Stimulated activated memory B cell treated with anti-CD40 and anti-IgM and Interleukin-4, amounts not matched to agents 10 μg/mL and 1 μg/mL and 100 μg/mL, for 72 hours (primary cell): Measurements from ENCODE around the gene TFE3.

ENCODE experiments used
- ATAC-seq: fragments of 150-1000 bp; cut with Tn5 transposase; 2 replicates; pipeline ENCODE4 v1.10.0; 2021
- H3K27ac Mint-ChIP-seq: one replicate; pipeline ENCODE4 v1.8.0; 2022; ENCODE audit warnings: mild to moderate bottlenecking, mixed read lengths
- H3K27me3 Mint-ChIP-seq: one replicate; pipeline ENCODE4 v1.8.0; 2022; ENCODE audit warnings: mixed read lengths
- H3K36me3 Mint-ChIP-seq: one replicate; pipeline ENCODE4 v1.8.0; 2022; ENCODE audit warnings: mixed read lengths
- H3K4me1 Mint-ChIP-seq: one replicate; pipeline ENCODE4 v1.8.0; 2022; ENCODE audit warnings: mixed read lengths
- H3K4me3 Mint-ChIP-seq: one replicate; pipeline ENCODE4 v1.8.0; 2022; ENCODE audit warnings: mild to moderate bottlenecking, moderate library complexity, mixed read lengths
- H3K9me3 Mint-ChIP-seq: one replicate; pipeline ENCODE4 v1.8.0; 2022; ENCODE audit warnings: mixed read lengths

Gene TFE3

DNA sequence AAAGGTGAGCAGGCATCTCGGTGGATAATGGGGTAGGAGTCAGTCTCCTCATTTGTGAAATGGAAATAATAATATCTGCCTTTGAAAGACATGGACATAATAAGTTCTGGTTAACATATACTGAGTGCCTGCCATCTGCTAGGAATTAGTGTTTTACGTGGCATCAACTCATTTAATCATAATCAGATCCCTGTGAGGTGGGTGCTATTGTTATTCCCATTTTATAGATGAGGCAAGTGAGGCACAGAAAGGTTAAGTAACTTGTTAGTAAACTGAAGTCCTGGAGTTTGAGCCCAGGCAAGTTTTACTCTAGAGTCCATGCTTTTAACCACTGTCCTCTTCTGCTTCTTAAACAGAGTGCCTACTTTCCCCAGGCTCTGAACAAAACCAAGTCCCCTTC lies 23.1 kb upstream of the TFE3 start:
- Mint-ChIP-seq H3K27me3 (no peaks in the 10 kb centered on the region), H3K4me3 (no peak overlapping the region), H3K4me1 (no peaks in the 10 kb centered on the region), H3K9me3 (no peaks in the 10 kb centered on the region), H3K27ac (no peak overlapping the region), H3K36me3 (peaks cover 11% of the 10 kb centered on the region)
- ATAC-seq = no peak

DNA sequence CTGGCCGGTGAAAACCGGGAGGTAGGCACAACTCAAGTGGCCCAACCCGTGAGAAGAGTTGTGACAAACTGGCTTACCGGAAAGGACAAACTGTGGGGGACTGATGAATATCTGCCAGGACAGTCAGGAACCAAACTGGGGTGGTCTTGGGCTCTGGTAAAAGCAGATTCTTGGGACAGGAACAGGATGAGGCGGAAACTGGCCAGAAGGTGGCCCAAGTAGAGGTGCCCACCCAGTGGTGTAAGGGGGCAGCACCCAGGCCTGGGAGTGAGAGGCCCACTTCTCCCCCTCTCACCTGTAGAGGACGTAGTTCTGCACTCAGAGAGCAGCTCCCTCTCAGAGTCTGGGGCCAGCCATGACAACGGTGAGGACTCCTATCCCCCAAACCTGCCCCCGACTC lies 21.6 kb upstream of the TFE3 start:
- Mint-ChIP-seq H3K36me3 (peaks cover 10% of the 10 kb centered on the region), H3K9me3 (no peaks in the 10 kb centered on the region), H3K4me1 (no peaks in the 10 kb centered on the region), H3K4me3 (no peak overlapping the region), H3K27ac (no peak overlapping the region), H3K27me3 (no peaks in the 10 kb centered on the region)
- ATAC-seq = no peak

DNA sequence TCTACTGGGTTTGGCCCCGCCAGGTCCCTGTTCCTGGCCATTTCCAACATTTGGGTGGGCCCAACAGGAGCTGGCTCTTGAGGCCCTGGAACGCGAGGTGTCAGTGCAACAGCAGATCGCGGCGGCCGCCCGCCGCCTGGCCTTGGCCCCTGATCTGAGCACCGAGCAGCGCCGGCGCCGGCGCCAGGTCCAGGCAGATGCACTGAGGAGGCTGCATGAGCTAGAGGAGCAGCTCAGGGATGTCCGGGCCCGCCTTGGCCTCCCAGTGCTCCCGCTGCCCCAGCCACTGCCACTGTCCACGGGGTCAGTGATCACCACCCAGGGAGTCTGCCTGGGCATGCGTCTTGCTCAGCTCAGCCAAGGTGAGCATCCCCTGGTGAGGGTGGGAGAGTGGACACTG lies 21.1 kb upstream of the TFE3 start:
- H3K4me1 Mint-ChIP-seq = no peaks in the 10 kb centered on the region
- no peak overlapping the region for H3K4me3 Mint-ChIP-seq
- ATAC-seq = no peak
- no peaks in the 10 kb centered on the region for H3K9me3 Mint-ChIP-seq
- no peak overlapping the region for H3K27ac Mint-ChIP-seq
- no peaks in the 10 kb centered on the region for H3K27me3 Mint-ChIP-seq
- H3K36me3 Mint-ChIP-seq = peaks cover 10% of the 10 kb centered on the region

DNA sequence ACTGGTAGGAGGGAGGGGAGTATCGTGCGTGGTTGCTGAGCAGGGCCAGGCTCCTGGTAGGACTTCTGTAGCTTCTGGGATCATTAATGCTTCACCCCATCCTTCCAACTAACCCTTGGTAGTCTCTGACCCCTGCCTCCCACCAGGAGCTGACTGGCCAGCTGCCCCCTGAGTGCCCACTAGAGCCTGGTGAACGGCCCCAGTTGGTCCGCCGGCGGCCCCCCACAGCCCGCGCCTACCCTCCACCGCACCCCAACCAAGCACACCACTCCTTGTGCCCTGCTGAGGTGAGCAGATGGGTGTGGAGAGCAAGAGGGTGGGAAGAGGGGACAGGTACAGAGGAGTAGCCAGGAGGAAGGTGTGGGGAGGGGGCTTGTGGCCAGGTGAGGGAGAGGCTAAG lies 20.6 kb upstream of the TFE3 start:
- Mint-ChIP-seq H3K4me1 (no peaks in the 10 kb centered on the region), H3K4me3 (no peak overlapping the region), H3K9me3 (no peaks in the 10 kb centered on the region), H3K36me3 (peaks cover 10% of the 10 kb centered on the region), H3K27ac (no peak overlapping the region), H3K27me3 (no peaks in the 10 kb centered on the region)
- no peak for ATAC-seq

DNA sequence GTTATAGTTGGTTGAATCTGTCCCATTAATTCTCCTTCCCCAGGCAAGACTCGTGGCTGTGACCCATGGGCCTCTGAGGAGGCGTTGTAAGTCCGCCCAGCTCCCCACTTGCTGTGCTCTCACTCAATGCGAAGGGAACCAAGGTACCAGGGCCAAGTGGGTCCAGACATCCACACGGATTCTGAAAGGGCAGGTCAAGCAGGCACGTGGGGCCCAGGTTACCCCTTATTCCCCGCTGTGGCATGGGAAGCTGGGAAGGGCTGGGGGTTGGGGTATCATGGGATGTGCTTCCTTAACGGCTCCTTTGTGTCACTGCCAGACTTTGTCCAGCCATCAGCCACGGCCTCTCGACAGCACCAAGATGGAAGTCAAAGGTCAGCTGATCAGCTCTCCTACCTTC lies 18.8 kb upstream of the TFE3 start:
- Mint-ChIP-seq H3K9me3 (no peaks in the 10 kb centered on the region), H3K27ac (no peak overlapping the region), H3K36me3 (peaks cover 10% of the 10 kb centered on the region), H3K27me3 (no peaks in the 10 kb centered on the region), H3K4me1 (no peaks in the 10 kb centered on the region), H3K4me3 (no peak overlapping the region)
- ATAC-seq = no peak

DNA sequence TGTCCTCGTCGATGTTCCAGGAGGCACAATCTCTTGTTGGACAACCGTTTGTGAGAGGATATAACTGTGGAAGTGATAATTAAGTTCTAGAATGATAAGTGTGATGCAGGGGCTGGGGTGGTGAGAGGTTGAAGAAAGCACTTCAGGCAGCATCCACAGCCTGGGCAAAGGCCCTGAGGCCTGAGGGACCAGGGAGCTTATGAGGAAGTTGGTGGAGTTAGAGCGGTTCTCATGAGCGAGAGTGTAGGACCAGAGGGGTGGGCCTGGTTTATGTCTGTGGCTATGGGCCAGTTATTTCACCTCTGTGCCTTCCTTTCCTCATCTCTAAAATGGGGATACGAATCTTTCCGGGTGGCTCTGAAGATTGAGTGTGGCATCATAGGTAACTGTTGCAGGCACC lies 18.3 kb upstream of the TFE3 start:
- H3K27ac Mint-ChIP-seq = no peak overlapping the region
- no peaks in the 10 kb centered on the region for H3K27me3 Mint-ChIP-seq
- H3K4me3 Mint-ChIP-seq = no peak overlapping the region
- H3K36me3 Mint-ChIP-seq = peaks cover 10% of the 10 kb centered on the region
- no peaks in the 10 kb centered on the region for H3K9me3 Mint-ChIP-seq
- no peaks in the 10 kb centered on the region for H3K4me1 Mint-ChIP-seq
- ATAC-seq = no peak

DNA sequence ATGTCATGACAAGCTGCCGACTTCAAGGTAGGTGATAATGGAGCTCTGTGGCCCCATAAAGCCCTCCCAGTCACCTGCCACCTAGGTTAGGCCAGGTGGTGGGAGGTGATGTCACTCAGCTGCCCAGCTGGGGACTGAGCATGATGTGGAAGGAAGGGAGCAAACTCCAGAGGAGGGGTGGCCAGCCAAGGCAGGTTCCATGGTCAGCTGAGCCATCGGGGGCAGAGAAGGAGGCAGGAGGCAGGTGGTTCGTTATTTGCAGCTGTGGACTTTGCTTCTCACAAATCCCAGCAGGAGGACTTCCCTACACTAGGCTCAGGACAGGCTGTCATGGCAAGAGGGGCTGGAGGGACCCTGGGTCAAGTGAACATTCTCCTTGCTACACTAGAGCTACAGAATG lies 17.8 kb upstream of the TFE3 start:
- H3K9me3 Mint-ChIP-seq = no peaks in the 10 kb centered on the region
- no peak overlapping the region for H3K27ac Mint-ChIP-seq
- no peak for ATAC-seq
- H3K4me3 Mint-ChIP-seq = no peak overlapping the region
- H3K36me3 Mint-ChIP-seq = peaks cover 10% of the 10 kb centered on the region
- H3K27me3 Mint-ChIP-seq = no peaks in the 10 kb centered on the region
- no peaks in the 10 kb centered on the region for H3K4me1 Mint-ChIP-seq

DNA sequence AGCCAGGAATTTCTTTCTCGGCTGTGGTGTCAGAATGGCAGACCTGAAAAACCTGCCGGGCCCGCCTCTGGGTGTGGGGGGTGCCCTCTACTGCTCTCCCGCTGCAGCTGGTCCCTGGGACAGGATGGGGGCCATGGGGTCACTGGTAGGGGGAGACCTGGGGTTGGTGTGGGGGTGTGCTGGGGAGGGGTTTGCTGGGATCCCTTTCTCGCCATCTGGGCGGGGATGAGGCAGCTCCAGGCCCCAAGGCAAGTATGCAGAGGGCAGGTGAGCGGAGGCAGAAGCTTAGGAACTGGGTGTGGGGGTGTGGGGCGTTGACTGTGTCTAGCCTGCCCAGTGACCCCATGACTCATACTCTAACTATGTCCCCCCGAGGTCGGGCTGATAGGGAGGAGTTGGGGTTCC lies 16.5 kb upstream of the TFE3 start:
- Mint-ChIP-seq H3K27me3 (no peaks in the 10 kb centered on the region), H3K9me3 (no peaks in the 10 kb centered on the region), H3K4me1 (peaks cover 6% of the 10 kb centered on the region), H3K27ac (no peak overlapping the region), H3K4me3 (no peak overlapping the region), H3K36me3 (peaks cover 10% of the 10 kb centered on the region)
- no peak for ATAC-seq

DNA sequence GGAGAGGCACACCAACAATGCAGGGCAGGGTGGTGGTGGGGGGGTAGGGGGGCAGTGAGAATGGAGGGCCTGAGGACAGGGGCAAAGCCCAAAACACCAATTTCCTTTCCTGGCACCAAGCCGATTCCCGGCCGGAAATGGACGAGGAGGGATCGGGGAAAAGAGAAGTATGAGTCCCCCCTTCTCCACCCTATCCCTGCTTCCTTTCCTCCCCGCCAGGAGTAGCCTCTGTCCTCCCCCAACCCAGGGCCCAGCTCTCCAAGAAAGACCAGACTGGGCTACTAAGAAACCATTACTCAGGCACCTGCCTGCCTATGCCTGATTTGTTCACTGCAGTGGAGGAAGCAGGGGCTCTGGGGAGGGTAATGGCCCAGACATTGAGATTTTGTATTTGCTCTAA lies 16.0 kb upstream of the TFE3 start:
- Mint-ChIP-seq H3K4me3 (no peak overlapping the region), H3K4me1 (peaks cover 11% of the 10 kb centered on the region), H3K27ac (no peak overlapping the region), H3K27me3 (no peaks in the 10 kb centered on the region), H3K9me3 (no peaks in the 10 kb centered on the region), H3K36me3 (peaks cover 10% of the 10 kb centered on the region)
- ATAC-seq = no peak

DNA sequence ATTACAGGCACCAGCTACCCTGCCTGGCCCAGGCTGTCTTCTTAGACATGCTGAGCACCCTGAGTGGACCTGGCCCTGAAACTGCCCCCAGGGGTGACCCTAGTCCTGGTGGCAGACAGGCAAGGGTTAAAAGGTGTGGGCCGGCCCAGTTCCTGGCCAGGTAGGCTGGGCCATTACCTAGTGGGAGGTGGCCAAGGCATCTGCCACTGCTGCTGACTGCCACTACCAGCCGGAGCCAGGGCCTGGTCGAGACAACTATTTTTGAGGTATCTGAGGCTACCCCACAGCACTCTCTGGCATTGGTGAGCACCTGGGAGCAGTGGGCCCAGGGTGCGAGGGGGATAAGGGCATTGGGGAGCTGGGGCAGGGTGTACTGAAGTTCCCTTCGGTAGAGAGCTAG lies 15.6 kb upstream of the TFE3 start, which contains the start of gene CCDC120:
CCDC120 (plus strand) TSS at position 206 of the 400 bp plus-strand sequence. CDS start 3,043 bp downstream, outside the sequence.
- ATAC-seq = no peak
- Mint-ChIP-seq H3K36me3 (peaks cover 10% of the 10 kb centered on the region), H3K27me3 (no peaks in the 10 kb centered on the region), H3K4me1 (peaks cover 15% of the 10 kb centered on the region), H3K4me3 (no peak within 1 kb of the TSS), H3K27ac (no peak within 1 kb of the TSS), H3K9me3 (no peaks in the 10 kb centered on the region)

DNA sequence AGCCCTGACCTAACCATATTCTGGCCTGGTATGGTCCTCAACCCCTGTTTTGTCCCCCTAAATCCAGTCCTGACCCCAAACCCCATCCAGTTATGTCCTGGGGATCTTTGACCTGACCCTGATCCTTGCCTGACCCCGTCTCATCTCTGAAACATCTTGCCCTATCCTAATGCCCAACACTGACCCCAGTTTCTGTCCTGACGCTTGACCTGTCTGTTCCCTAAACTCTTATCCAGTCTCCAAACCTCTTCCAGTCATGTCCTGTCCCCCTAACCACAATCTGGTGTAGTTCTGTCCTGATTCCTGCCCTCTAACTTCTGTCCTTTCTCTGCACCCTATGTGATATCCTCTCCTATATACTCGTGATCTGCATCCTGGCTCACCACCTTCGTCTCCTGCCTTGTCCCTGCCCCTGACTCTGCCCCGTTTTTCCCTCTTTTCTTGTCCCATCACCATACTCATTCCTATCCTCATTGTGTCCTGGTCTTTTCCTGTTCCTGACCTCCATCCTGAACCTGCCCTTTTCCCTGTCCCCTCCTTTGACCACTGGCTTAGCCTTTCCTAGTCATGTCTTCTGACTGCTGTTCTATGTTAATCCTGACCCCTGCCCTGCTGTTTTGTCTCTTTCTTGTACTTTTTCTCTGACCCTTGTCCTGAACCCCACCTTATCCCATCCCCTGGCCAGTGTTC lies 11.1 kb upstream of the TFE3 start:
- Mint-ChIP-seq H3K4me3 (peak overlapping the region; percentile 86), H3K4me1 (peaks cover 27% of the 10 kb centered on the region), H3K36me3 (no peaks in the 10 kb centered on the region), H3K27me3 (no peaks in the 10 kb centered on the region), H3K27ac (peak overlapping the region; percentile 89), H3K9me3 (no peaks in the 10 kb centered on the region)
- no peak for ATAC-seq

DNA sequence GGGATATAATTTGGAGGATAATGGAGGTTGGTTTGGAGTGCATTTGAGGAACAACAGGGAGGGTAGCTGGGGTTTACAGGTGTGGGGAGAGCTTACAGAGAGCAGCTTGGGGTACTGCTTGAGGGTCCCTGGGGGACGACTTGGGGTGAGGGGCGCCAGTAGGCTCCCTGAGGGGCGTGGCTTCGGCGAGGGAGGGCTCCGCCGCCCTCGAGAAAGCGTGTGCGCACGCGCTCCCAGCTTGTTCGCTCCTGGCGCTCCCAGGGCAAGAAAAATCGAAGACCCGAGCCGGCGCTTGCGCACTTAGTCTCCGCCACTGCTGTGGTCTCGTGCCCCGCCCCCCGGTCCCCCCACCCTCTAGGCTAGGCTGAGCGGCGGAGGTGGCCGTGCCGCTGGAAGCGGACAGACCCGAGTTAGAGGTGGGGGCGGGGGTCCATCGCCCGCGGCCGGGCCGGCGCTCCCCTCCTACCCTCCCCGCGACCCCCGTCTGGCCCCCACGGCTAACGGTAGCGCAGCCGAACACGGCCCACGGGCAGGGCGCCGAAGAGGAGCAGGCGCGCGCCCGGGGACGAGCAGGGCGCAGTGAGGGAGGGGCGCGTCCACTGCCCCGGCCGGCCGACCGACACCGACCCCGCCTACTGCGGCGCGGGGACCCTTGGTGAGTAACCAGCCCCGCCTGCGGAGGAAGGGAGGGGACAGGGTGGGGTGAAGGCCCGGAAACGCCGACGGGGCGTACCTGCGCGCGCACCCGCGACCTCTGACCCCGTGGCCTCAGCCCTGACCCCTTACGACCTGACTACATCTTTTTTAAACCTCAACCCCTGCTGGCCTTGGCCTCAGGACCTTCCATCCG lies 10.3 kb upstream of the TFE3 start:
- no peaks in the 10 kb centered on the region for H3K36me3 Mint-ChIP-seq
- no peaks in the 10 kb centered on the region for H3K27me3 Mint-ChIP-seq
- peak overlapping the region; percentile 86 for H3K4me3 Mint-ChIP-seq
- peaks cover 27% of the 10 kb centered on the region for H3K4me1 Mint-ChIP-seq
- H3K27ac Mint-ChIP-seq = peak overlapping the region; percentile 89
- ATAC-seq = peak; percentile 82
- H3K9me3 Mint-ChIP-seq = no peaks in the 10 kb centered on the region

DNA sequence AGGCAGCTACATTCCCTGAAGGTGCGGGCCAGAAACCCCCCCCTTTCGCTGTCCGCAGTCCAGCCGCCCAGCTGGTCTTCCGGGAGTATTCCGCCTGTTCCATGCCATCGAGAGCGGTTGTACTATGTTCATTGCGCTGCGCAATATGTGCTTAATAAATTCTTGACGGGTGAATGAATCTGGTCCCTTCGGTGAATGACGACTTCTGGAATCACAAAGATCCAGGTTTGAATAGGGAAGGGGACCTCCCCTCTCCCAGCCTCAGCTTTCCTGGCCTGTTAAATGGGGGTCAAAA lies 777 bp upstream of the TFE3 start:
- Mint-ChIP-seq H3K4me1 (peaks cover 34% of the 10 kb centered on the region), H3K4me3 (peak overlapping the region; percentile 91), H3K36me3 (peaks cover 5% of the 10 kb centered on the region), H3K27me3 (no peaks in the 10 kb centered on the region), H3K27ac (peak overlapping the region; percentile 89), H3K9me3 (no peaks in the 10 kb centered on the region)
- no peak for ATAC-seq

DNA sequence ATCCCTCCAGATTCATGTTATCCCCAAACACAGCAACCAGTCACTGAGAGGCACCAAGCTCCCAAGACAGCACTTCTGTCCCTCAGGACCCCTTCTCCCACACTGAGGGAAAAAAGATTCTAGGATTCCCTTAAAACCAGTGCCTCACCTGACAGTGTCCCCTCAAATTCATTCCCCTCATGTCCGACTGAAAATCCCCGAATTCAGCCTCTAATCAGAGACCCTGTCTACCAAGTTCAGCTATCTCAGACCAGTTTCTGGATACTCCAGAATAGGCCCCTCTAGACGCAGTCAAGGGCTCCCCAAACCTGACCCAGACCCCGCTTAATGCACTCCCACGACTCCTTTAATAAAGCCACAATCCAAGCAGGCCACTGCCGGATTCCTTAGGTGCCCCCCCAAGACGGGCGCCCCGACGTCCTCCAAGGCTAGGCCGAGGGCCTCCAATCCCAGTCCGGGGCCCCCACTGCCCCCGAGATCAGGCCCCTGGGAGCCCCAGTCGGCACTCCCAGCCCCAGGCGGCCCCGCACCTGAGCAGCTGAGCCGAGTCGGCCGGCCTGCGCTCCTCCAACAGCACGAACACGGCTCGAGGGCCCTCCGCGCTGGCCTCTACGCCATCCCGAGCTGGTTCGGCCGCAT lies 457 bp downstream of the TFE3 start:
- peak overlapping the region; percentile 89 for H3K27ac Mint-ChIP-seq
- no peak for ATAC-seq
- no peaks in the 10 kb centered on the region for H3K27me3 Mint-ChIP-seq
- no peaks in the 10 kb centered on the region for H3K9me3 Mint-ChIP-seq
- peaks cover 15% of the 10 kb centered on the region for H3K36me3 Mint-ChIP-seq
- H3K4me1 Mint-ChIP-seq = peaks cover 36% of the 10 kb centered on the region
- H3K4me3 Mint-ChIP-seq = peak overlapping the region; percentile 91

DNA sequence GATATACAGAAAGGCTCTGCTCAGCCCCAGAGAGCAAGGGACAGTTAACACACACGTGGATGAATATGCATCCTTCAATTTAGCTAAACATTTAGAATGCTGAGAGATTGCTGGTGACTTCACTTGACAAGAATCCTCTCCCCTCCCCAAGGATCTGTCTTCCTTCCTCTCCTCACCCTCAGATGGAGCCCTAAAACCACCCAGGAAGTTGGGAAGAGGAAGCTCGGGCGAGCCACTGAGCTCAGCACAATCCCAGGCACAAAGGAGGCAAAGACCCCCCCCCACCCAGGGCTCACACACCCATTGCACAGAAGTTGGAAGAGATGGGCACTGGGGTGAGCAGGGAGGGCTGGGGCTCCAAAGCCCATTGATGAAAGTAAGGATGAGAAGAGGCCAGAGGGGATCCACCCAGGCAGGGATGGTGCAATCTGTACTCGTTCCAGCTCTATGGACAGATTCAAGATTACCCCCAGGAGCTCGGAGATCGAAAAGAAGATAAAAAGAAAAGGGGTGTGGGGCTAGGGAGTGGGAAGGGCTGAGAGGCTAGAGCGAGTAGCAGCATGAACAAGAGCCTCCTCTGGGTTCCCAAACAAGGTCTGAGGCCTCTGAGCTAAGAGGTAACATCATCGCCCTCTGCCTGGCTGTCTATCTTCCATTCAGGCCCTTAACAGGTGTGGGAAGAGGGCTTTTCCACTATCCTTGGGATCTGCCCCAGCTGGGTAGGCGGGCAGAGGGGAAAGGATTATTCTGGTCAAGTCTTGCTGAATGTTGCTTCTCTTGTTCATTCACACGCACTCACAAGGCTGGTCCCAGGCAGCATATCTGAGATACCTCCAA lies 1.2 kb downstream of the TFE3 start:
- H3K4me3 Mint-ChIP-seq = peak overlapping the region; percentile 91
- ATAC-seq = no peak
- H3K27me3 Mint-ChIP-seq = no peaks in the 10 kb centered on the region
- peak overlapping the region; percentile 89 for H3K27ac Mint-ChIP-seq
- H3K36me3 Mint-ChIP-seq = peaks cover 18% of the 10 kb centered on the region
- no peaks in the 10 kb centered on the region for H3K9me3 Mint-ChIP-seq
- H3K4me1 Mint-ChIP-seq = peaks cover 36% of the 10 kb centered on the region
